ENCODE measurements around the gene MYT1. TPM values are rescaled to one million over a fixed set of nuclear protein-coding genes. Genes with fewer than 3 reads are reported as not detected.

Gene MYT1
- total RNA-seq, 1 donor from 2014 or later = 0.34 TPM

DNA sequence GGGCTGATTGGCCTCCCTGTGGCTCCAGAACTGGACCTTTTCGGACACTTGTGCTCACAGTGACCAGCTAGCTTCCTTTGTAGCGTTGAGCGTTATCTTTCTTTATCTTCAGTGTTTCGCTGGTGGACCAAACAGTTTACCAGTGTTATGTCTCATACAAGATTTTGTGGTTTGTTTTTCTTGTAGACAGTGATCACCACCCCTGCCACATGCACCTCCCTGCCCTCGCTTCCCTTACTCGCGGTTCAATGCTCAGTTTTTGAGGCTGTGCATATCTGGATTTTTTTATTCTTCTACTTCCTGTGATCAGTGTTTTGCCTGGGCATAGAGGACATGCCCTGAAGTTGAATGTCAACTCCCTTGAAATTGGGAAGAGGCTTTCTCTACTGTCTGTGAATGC lies 16.4 kb downstream of the MYT1 start:
- TF ChIP-seq, protein P1, sequence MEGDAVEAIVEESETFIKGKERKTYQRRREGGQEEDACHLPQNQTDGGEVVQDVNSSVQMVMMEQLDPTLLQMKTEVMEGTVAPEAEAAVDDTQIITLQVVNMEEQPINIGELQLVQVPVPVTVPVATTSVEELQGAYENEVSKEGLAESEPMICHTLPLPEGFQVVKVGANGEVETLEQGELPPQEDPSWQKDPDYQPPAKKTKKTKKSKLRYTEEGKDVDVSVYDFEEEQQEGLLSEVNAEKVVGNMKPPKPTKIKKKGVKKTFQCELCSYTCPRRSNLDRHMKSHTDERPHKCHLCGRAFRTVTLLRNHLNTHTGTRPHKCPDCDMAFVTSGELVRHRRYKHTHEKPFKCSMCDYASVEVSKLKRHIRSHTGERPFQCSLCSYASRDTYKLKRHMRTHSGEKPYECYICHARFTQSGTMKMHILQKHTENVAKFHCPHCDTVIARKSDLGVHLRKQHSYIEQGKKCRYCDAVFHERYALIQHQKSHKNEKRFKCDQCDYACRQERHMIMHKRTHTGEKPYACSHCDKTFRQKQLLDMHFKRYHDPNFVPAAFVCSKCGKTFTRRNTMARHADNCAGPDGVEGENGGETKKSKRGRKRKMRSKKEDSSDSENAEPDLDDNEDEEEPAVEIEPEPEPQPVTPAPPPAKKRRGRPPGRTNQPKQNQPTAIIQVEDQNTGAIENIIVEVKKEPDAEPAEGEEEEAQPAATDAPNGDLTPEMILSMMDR (IDR thresholded peaks at IDR 0.05; ENCODE audit: unreplicated experiment) = no peak
- no peak overlapping the region for H3K4me3 Mint-ChIP-seq
- no peaks in the 10 kb centered on the region for H3K9me3 Mint-ChIP-seq
- no peak for DNase-seq (ENCODE audit: low spot score in 2 of 2, unreplicated experiment in 2 of 2)
- no peak overlapping the region for H3K27ac Mint-ChIP-seq
- H3K4me1 Mint-ChIP-seq = no peaks in the 10 kb centered on the region
- peaks cover 54% of the 10 kb centered on the region for H3K27me3 Mint-ChIP-seq (ENCODE audit: low read depth)
- H3K36me3 Mint-ChIP-seq = no peaks in the 10 kb centered on the region

DNA sequence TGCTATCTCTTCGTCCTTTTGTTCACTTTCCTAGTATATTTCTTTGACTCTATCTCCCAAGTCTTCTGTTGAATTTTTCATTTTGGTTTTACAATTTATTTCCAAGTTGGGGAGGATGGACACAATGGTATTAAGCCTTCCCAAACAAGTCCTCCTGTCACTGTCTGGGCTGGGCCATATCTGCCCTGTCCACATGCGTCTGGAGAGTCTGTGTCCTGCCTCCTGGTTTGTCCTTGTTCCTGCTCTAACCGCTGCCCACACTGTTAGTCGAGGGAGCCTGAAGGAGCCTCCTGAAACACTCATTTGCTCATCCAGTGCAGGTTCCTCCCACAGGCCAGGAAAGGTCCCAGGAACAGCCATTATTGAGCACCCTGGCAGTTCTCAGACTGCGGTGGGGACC lies 17.1 kb downstream of the MYT1 start:
- TF ChIP-seq, protein P1 (IDR thresholded peaks at IDR 0.05; ENCODE audit: unreplicated experiment) = no peak

DNA sequence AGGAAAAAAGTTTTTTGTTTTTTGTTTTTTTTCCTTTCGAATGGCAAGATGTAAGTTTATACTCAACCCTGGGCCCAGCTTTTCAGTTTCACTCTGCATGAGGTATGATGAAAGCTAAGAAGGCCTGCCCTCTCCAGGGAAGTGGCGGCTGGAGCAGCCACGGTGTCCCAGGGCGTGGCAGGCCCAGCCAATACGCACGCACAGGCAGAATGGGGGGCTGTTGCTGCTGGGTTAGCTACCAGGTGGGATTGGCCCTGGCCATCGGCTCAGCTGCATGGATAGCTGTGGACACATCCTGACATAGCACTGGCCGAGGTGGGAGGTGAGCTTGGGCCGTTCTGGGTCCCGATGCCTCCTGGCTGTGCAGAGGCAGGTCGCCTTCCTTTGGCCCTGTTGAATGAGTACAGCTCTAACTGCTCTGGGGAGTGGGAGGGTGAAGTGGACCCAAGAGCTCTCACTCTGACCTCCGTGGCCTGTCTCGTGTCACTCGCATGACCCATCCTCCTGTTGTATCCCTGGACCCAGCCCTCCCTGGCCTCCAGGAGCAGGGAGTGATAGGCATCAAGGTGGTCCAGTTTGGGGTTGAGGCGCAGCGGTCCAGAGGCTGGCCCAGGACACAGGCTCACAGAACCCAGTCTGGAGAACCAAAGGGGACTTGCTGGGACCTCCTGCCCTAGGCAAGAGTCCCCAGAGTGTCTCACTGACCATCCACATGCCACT lies 18.1 kb downstream of the MYT1 start:
- H3K4me3 Mint-ChIP-seq = no peak overlapping the region
- no peak for DNase-seq (ENCODE audit: low spot score in 2 of 2, unreplicated experiment in 2 of 2)
- H3K9me3 Mint-ChIP-seq = peaks cover 4% of the 10 kb centered on the region
- TF ChIP-seq, protein P1 (IDR thresholded peaks at IDR 0.05; ENCODE audit: unreplicated experiment) = no peak
- H3K27me3 Mint-ChIP-seq (ENCODE audit: low read depth) = peaks cover 43% of the 10 kb centered on the region
- no peak overlapping the region for H3K27ac Mint-ChIP-seq
- no peaks in the 10 kb centered on the region for H3K4me1 Mint-ChIP-seq
- H3K36me3 Mint-ChIP-seq = no peaks in the 10 kb centered on the region

More for the DNA sequence above, 17.1 kb downstream of the MYT1 start:
- Mint-ChIP-seq H3K27me3 (ENCODE audit: low read depth) (peaks cover 53% of the 10 kb centered on the region), H3K36me3 (no peaks in the 10 kb centered on the region), H3K4me1 (no peaks in the 10 kb centered on the region), H3K27ac (no peak overlapping the region), H3K4me3 (no peak overlapping the region), H3K9me3 (peaks cover 2% of the 10 kb centered on the region)
- no peak for DNase-seq (ENCODE audit: low spot score in 2 of 2, unreplicated experiment in 2 of 2)

DNA sequence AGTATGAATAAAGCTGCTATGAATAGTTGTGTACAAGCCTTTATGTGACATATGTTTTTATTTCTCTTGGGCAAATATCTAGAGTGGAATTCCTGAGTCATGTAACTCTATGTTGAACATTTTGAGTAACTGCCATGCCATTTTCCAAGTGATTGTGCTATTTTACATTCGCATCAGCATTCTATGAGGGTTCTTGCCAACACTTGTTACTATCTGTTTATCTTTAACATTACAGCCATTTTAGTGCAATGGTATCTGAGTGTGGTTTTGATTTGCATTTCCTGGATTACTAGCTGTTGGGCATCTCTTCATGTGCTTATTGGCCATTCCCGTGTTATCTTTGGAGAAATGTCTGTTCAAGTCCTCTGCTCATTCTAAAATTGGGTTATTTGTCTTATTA lies 19.1 kb downstream of the MYT1 start:
- H3K4me3 Mint-ChIP-seq = no peak overlapping the region
- H3K27me3 Mint-ChIP-seq (ENCODE audit: low read depth) = peaks cover 38% of the 10 kb centered on the region

DNA sequence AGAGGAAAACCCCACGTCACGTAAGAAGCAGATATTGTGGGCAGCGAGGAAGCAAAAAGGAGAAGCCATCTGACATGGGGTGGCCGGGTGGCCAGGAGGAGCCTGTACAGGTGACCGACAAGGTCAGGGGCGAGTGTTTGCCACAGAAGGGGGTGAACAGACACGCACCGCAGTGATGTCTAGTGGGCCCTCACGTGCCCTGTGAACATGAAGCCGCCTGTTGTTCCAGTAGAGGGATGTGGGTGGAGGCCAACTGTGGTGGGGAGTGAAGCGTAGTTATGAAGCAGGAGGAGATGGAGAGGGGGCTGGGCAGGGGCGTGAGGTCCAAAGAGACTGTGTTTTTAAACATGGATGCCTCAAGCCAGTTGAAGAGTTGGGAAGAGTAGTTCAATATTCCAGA lies 20.5 kb downstream of the MYT1 start:
- Mint-ChIP-seq H3K9me3 (peaks cover 4% of the 10 kb centered on the region), H3K4me3 (no peak overlapping the region), H3K36me3 (no peaks in the 10 kb centered on the region), H3K27me3 (ENCODE audit: low read depth) (peaks cover 46% of the 10 kb centered on the region), H3K4me1 (peaks cover 11% of the 10 kb centered on the region), H3K27ac (no peak overlapping the region)
- TF ChIP-seq, protein P1 (IDR thresholded peaks at IDR 0.05; ENCODE audit: unreplicated experiment) = no peak
- DNase-seq (ENCODE audit: low spot score in 2 of 2, unreplicated experiment in 2 of 2) = no peak

More for the DNA sequence above, 19.1 kb downstream of the MYT1 start:
- peaks cover 4% of the 10 kb centered on the region for H3K9me3 Mint-ChIP-seq
- H3K4me1 Mint-ChIP-seq = peaks cover 1% of the 10 kb centered on the region
- H3K36me3 Mint-ChIP-seq = no peaks in the 10 kb centered on the region
- no peak overlapping the region for H3K27ac Mint-ChIP-seq
- TF ChIP-seq, protein P1 (IDR thresholded peaks at IDR 0.05; ENCODE audit: unreplicated experiment) = no peak
- DNase-seq (ENCODE audit: low spot score in 2 of 2, unreplicated experiment in 2 of 2) = no peak
